Keratinocyte (primary cell): Measurements from ENCODE around the gene TMEM151B.

Experiments
- CTCF ChIP-seq, 3 experiments: IDR thresholded peaks in 1 of 3; conservative IDR thresholded peaks in 1 of 3; optimal IDR thresholded peaks in 1 of 3; 2 replicates in 2 of 3; 3 replicates in 1 of 3; pipeline versions ENCODE3 to v1.5.1; 2011; ENCODE audit warnings: low read length in 3 of 3, mild to moderate bottlenecking in 3 of 3, moderate library complexity in 2 of 3, control low read depth in 1 of 3, inconsistent platforms in 1 of 3; ENCODE audit not compliant: insufficient read depth in 2 of 3; ENCODE audit errors: extremely low read depth in 1 of 3
- EZH2 ChIP-seq: IDR thresholded peaks from one replicate; pipeline ENCODE4 v1.6.1; 2012; ENCODE audit warnings: inconsistent platforms, mild to moderate bottlenecking, low read length, moderate library complexity

DNA sequence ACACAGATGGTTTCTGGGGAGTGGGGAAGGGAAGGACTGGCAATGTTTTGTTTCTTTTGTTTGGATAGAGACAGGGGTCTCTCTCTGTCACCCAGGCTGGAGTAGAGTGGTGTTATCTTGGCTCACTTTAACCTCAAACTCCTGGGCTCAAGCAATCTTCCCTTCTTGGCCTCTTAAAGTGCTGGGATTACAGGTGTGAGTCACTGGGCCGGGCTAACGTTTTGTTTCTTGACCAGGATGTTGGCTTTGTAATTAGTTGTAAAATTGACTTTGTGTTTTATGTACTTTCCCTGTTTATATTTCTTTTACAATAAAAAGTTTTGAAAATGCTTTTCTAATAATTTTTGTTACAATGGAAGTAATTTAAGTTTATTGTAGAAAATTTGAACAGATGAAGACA, 83.1 kb downstream of the TMEM151B start:
- no peak for TF ChIP-seq CTCF (optimal IDR thresholded peaks at IDR 0.05 in 1 of 3, IDR thresholded peaks at IDR 0.05 in 1 of 3, conservative IDR thresholded peaks at IDR 0.05 in 1 of 3; ENCODE audit: extremely low read depth in 1 of 3, insufficient read depth in 2 of 3, low read length in 3 of 3)
- TF ChIP-seq EZH2, result no peak
